Measurements from ENCODE around the gene MAPK8. TPM values are rescaled to one million over a fixed set of nuclear protein-coding genes. Genes with fewer than 3 reads are reported as not detected.
A peak's percentile ranks its signal among the peaks of the same experiment; 100 is the strongest.

The MAPK8 gene
- total RNA-seq, 1 donor from 2014 or later = 43.2 TPM

DNA sequence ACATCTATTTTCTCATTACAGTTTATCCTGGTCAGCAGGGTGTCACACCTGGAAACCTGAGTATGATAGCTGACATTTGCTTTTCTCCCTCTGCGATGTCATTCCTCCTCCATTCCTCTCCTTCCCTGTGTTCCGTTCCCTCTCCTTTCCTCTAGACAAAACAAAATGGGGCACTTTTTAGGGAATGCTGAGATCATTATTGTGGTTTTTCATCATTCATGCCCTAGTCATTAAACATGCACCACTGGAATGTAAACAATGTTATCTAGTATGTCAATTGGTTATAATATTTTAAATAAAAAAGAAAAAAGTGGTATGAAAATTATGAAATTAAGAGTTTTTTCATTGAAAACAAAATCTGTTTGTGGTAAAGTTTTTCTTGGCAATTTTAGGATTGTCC, 132.6 kb downstream of the MAPK8 start:
- DNase-seq (ENCODE audit: low read depth) (peak; percentile 69), FAIRE-seq (no peak)
- peaks cover 1% of the 10 kb centered on the region for H3K36me3 ChIP-seq (ENCODE audit: control insufficient read depth, insufficient read depth, low read length)

DNA sequence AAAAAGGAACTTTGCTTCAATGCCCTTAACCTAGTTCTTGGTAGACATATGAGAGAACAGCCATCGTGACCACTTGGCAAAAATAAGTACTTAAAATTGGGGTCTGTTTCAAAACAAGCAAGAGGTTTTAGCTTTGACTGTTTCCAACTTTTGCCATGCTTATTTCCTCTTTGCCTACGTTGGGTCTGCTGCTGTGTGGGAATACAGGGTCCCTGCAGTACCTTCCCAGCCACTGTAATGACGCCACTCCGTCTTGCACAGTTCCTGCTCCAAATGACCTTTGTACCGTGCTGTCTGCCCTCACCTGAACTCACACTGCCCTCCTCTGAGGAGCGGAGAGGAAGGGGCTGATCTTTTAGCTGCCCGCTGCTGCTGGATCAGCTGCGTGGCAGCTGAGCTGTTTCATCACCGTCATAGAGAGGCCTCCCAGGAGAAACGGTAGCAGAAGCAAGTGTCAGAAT, 133.1 kb downstream of the MAPK8 start:
- TF ChIP-seq, protein P1, sequence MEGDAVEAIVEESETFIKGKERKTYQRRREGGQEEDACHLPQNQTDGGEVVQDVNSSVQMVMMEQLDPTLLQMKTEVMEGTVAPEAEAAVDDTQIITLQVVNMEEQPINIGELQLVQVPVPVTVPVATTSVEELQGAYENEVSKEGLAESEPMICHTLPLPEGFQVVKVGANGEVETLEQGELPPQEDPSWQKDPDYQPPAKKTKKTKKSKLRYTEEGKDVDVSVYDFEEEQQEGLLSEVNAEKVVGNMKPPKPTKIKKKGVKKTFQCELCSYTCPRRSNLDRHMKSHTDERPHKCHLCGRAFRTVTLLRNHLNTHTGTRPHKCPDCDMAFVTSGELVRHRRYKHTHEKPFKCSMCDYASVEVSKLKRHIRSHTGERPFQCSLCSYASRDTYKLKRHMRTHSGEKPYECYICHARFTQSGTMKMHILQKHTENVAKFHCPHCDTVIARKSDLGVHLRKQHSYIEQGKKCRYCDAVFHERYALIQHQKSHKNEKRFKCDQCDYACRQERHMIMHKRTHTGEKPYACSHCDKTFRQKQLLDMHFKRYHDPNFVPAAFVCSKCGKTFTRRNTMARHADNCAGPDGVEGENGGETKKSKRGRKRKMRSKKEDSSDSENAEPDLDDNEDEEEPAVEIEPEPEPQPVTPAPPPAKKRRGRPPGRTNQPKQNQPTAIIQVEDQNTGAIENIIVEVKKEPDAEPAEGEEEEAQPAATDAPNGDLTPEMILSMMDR (IDR thresholded peaks at IDR 0.05; ENCODE audit: insufficient read depth, low read length, severe bottlenecking) = no peak
- H3K27me3 ChIP-seq (ENCODE audit: control insufficient read depth, insufficient read depth, low read length) = no peaks in the 10 kb centered on the region
- no peak overlapping the region for H3K4me3 ChIP-seq (ENCODE audit: low read depth, low read length)
- FAIRE-seq (no peak), DNase-seq (ENCODE audit: low read depth) (no peak)
- peaks cover 1% of the 10 kb centered on the region for H3K36me3 ChIP-seq (ENCODE audit: control insufficient read depth, insufficient read depth, low read length)

More for the DNA sequence above, 132.6 kb downstream of the MAPK8 start:
- no peak overlapping the region for H3K4me3 ChIP-seq (ENCODE audit: low read depth, low read length)
- TF ChIP-seq, protein P1 (IDR thresholded peaks at IDR 0.05; ENCODE audit: insufficient read depth, low read length, severe bottlenecking) = no peak
- H3K27me3 ChIP-seq (ENCODE audit: control insufficient read depth, insufficient read depth, low read length) = no peaks in the 10 kb centered on the region

DNA sequence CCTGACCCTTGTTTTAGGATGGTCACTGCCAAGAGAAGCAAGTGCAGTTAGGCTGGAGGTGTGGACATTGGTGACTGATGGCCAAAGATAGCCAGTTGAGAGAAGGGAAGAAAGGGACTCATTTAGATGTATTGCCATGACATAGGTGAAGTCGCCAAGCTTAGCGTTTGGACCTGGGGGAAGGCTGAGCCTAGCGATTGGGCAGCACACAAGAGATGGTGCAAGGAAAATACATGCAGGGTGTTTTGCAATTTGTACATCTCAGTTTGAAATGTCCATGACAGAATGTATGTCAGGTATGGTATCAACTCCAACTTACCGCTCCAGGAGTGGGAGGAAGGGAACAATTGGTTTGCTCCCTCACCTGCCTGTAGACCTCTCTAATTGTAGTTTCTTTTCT, 134.3 kb downstream of the MAPK8 start:
- Histone ChIP-seq H3K27me3 (ENCODE audit: control insufficient read depth, insufficient read depth, low read length) (no peaks in the 10 kb centered on the region), H3K4me3 (ENCODE audit: low read depth, low read length) (no peak overlapping the region), H3K36me3 (ENCODE audit: control insufficient read depth, insufficient read depth, low read length) (no peaks in the 10 kb centered on the region)
- DNase-seq (ENCODE audit: low read depth) = no peak
- FAIRE-seq = no peak
- TF ChIP-seq, protein P1 (IDR thresholded peaks at IDR 0.05; ENCODE audit: insufficient read depth, low read length, severe bottlenecking) = no peak

DNA sequence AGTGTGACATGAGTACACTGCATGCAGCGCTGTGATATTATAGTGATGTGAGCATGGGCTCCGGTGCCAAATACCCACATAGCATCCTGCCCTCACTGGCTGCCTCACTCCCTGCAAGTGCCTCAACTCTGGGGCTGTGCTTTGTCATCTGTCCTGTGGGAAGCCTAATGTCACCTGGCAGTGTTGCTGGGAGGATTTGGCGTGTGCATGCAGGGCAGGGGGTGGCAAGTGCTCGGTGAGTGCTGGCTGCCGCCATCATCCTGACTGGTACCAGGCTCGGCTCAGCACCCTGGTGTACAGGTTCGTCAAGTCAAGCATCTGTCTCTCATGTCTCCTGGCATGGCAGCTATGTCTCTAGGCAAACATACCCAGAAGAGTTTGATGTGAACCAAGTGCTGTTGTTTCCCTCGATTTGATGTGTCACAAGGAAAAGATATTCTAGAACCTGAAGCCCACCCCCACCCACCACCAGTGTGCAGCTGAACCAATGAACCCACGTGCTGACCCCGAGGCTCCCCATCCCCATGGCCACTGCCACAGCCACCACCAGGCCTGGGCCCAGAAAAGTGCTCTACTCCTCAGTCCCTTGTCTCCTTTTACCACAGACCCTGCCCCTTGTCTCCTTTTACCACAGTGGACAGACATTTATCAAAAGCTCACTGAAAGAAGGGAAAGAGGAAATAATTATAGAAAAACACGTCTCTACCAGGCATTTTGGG, 135.8 kb downstream of the MAPK8 start:
- no peaks in the 10 kb centered on the region for H3K27me3 ChIP-seq (ENCODE audit: control insufficient read depth, insufficient read depth, low read length)
- TF ChIP-seq, protein P1 (IDR thresholded peaks at IDR 0.05; ENCODE audit: insufficient read depth, low read length, severe bottlenecking) = no peak
- FAIRE-seq (no peak), DNase-seq (ENCODE audit: low read depth) (no peak)
- no peak overlapping the region for H3K4me3 ChIP-seq (ENCODE audit: low read depth, low read length)
- H3K36me3 ChIP-seq (ENCODE audit: control insufficient read depth, insufficient read depth, low read length) = peaks cover 1% of the 10 kb centered on the region

DNA sequence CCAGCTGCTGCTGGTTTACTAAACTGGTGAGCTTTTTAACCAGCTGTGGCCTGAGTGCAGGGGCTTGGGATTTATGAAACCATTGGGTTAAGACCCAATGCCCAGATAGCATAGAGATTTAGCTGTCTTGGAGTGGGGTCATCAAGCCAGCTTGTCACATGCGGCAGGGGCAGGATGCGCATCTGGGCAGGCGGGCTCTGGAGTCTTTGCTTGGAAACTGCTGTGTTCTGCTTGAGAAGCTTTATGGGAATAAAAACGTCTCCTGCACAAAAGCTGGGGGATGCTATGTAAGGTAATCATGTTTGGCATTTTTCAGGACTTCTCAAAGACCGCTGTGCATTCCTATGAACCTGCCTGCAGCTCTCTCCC, 136.3 kb downstream of the MAPK8 start:
- FAIRE-seq = no peak
- no peak for DNase-seq (ENCODE audit: low read depth)
- TF ChIP-seq, protein P1 (IDR thresholded peaks at IDR 0.05; ENCODE audit: insufficient read depth, low read length, severe bottlenecking) = no peak
- Histone ChIP-seq H3K36me3 (ENCODE audit: control insufficient read depth, insufficient read depth, low read length) (peaks cover 1% of the 10 kb centered on the region), H3K27me3 (ENCODE audit: control insufficient read depth, insufficient read depth, low read length) (no peaks in the 10 kb centered on the region), H3K4me3 (ENCODE audit: low read depth, low read length) (no peak overlapping the region)

DNA sequence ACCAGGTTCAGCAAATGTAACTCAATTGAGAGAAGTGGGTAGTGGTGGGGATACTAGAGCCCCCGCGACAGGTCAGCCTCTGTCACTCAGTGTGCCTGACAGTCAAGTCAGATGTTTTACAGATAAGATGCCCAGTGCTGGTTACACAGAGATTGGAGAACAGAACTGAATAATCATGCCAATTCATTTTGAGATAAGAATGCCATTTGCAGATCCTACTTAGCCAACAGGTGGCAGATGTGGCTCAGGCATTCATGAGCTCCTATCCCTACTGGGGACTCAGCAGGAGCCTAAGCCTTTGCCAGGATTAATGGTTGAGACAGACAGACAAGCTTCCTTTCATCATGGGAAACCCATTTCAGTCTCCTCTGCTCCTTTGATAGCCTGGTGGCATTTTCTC, 137.8 kb downstream of the MAPK8 start:
- FAIRE-seq (no peak), DNase-seq (ENCODE audit: low read depth) (peak; percentile 54)
- Histone ChIP-seq H3K27me3 (ENCODE audit: control insufficient read depth, insufficient read depth, low read length) (no peaks in the 10 kb centered on the region), H3K4me3 (ENCODE audit: low read depth, low read length) (no peak overlapping the region), H3K36me3 (ENCODE audit: control insufficient read depth, insufficient read depth, low read length) (peaks cover 1% of the 10 kb centered on the region)
- TF ChIP-seq, protein P1 (IDR thresholded peaks at IDR 0.05; ENCODE audit: insufficient read depth, low read length, severe bottlenecking) = peak; percentile 66
